Measurements from ENCODE around the gene FAM9C. TPM values are rescaled to one million over a fixed set of nuclear protein-coding genes. Genes with fewer than 3 reads are reported as not detected.

Gene FAM9C
- total and polyA plus RNA-seq, 9 of the 15 experiments (the other 6 are each of a cell fraction or from before 2014, with no cell fraction given): not detected

Other genes starting within 250 kb of the FAM9C start
- gene TLR7, start 177.5 kb downstream of the FAM9C start, total RNA-seq (2014; rRNA removed): not detected in 2 replicates
- gene TLR7, start 177.5 kb downstream of the FAM9C start, total RNA-seq (2014; rRNA removed; fragmentation: Illumina TruSeq; extraction: Trizol): not detected in 2 replicates
- not detected in 2 replicates for gene TLR7, start 177.5 kb downstream of the FAM9C start, total RNA-seq (2015; rRNA removed; fragmentation: Illumina TruSeq; extraction: Trizol)
- 0.07 TPM in 1 of 2 replicates, not detected in the other for gene TLR7, start 177.5 kb downstream of the FAM9C start, total RNA-seq (2021)
- not detected in 2 replicates for gene TLR7, start 177.5 kb downstream of the FAM9C start, polyA plus RNA-seq (2011; rRNA removed)
- not detected in 2 replicates for gene TLR7, start 177.5 kb downstream of the FAM9C start, polyA plus RNA-seq (2014; fragmentation: Illumina TruSeq; extraction: Trizol)
- under 1 TPM; 0.04 to 0.13 TPM for gene TLR7, start 177.5 kb downstream of the FAM9C start, polyA plus RNA-seq (2014; fragmentation: Nextera tagmentation; extraction: Ambion mirVana)
- gene TLR7, start 177.5 kb downstream of the FAM9C start, polyA plus RNA-seq (2014; rRNA removed): not detected in 2 replicates
- gene TLR8, start 138.0 kb downstream of the FAM9C start, total RNA-seq (2014; rRNA removed): not detected in 2 replicates
- not detected in 2 replicates for gene TLR8, start 138.0 kb downstream of the FAM9C start, total RNA-seq (2014; rRNA removed; fragmentation: Illumina TruSeq; extraction: Trizol)
- not detected in 2 replicates for gene TLR8, start 138.0 kb downstream of the FAM9C start, total RNA-seq (2015; rRNA removed; fragmentation: Illumina TruSeq; extraction: Trizol)
- gene TLR8, start 138.0 kb downstream of the FAM9C start, total RNA-seq (2021): not detected in 2 replicates
- not detected in 2 replicates for gene TLR8, start 138.0 kb downstream of the FAM9C start, polyA plus RNA-seq (2011; rRNA removed)
- not detected in 2 replicates for gene TLR8, start 138.0 kb downstream of the FAM9C start, polyA plus RNA-seq (2014; fragmentation: Illumina TruSeq; extraction: Trizol)
- not detected for gene TLR8, start 138.0 kb downstream of the FAM9C start, polyA plus RNA-seq (2014; fragmentation: Nextera tagmentation; extraction: Ambion mirVana)
- not detected in 2 replicates for gene TLR8, start 138.0 kb downstream of the FAM9C start, polyA plus RNA-seq (2014; rRNA removed)
- gene TMSB4X, start 69.5 kb downstream of the FAM9C start, total RNA-seq (2014; rRNA removed): 1,035 and 1,094 TPM in 2 replicates
- gene TMSB4X, start 69.5 kb downstream of the FAM9C start, total RNA-seq (2014; rRNA removed; fragmentation: Illumina TruSeq; extraction: Trizol): 1,529 and 1,745 TPM in 2 replicates
- gene TMSB4X, start 69.5 kb downstream of the FAM9C start, total RNA-seq (2015; rRNA removed; fragmentation: Illumina TruSeq; extraction: Trizol): 1,145 and 1,178 TPM in 2 replicates
- 1,266 and 1,292 TPM in 2 replicates for gene TMSB4X, start 69.5 kb downstream of the FAM9C start, total RNA-seq (2021)
- gene TMSB4X, start 69.5 kb downstream of the FAM9C start, polyA plus RNA-seq (2011; rRNA removed): 1,337 and 1,853 TPM in 2 replicates
- gene TMSB4X, start 69.5 kb downstream of the FAM9C start, polyA plus RNA-seq (2014; fragmentation: Illumina TruSeq; extraction: Trizol): 1,680 and 2,424 TPM in 2 replicates
- gene TMSB4X, start 69.5 kb downstream of the FAM9C start, polyA plus RNA-seq (2014; fragmentation: Nextera tagmentation; extraction: Ambion mirVana): 1,000 to 10,000 TPM; 1,688 to 2,035 TPM
- gene TMSB4X, start 69.5 kb downstream of the FAM9C start, polyA plus RNA-seq (2014; rRNA removed): 1,576 and 1,785 TPM in 2 replicates